Measurements from ENCODE around the gene IGFBP6.
A peak's percentile ranks its signal among the peaks of the same experiment; 100 is the strongest.

IGFBP6 gene

DNA sequence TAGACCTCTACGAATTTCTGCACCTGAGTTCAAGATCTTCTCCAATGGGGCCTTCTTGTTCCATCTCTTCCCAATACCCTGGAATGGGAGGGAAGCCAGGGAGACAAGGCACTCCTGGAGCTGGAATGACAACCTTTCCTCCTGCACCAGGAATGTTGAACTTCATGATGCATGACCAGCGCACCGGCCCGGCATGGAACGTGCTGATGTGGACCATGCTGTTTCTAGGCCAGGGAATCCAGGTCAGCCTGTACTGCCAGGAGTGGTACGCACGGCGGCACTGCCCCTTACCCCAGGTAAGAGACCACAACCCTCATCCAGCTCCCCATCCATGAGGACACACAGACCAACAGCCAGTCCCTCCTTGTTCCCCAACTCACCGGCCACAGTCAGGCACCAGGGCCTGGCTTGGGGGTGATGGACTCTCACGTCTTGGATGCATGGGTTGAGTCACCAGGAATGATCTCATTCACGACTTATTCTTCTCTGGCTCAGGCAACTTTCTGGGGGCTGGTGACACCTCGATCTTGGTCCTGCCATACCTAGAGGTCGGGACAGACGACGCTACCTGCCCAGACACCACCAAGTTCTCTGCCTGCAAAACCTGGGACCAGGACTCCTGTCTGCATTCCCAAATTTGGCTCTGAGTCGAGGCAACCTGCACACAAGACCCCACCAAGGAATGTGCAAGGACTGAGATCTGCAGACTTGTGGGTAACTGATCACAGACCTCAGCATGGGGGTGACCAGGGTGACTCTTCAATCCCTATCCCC lies 26.3 kb downstream of the IGFBP6 start:
- H3K4me3 ChIP-seq (replicated peaks; ENCODE audit: low read depth, low read length) = no peak overlapping the region
- peak; percentile 14 for DNase-seq (ENCODE audit: low read depth)
- TF ChIP-seq, protein P1, sequence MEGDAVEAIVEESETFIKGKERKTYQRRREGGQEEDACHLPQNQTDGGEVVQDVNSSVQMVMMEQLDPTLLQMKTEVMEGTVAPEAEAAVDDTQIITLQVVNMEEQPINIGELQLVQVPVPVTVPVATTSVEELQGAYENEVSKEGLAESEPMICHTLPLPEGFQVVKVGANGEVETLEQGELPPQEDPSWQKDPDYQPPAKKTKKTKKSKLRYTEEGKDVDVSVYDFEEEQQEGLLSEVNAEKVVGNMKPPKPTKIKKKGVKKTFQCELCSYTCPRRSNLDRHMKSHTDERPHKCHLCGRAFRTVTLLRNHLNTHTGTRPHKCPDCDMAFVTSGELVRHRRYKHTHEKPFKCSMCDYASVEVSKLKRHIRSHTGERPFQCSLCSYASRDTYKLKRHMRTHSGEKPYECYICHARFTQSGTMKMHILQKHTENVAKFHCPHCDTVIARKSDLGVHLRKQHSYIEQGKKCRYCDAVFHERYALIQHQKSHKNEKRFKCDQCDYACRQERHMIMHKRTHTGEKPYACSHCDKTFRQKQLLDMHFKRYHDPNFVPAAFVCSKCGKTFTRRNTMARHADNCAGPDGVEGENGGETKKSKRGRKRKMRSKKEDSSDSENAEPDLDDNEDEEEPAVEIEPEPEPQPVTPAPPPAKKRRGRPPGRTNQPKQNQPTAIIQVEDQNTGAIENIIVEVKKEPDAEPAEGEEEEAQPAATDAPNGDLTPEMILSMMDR (IDR thresholded peaks at IDR 0.05; ENCODE audit: low read length, missing control alignments) = no peak

DNA sequence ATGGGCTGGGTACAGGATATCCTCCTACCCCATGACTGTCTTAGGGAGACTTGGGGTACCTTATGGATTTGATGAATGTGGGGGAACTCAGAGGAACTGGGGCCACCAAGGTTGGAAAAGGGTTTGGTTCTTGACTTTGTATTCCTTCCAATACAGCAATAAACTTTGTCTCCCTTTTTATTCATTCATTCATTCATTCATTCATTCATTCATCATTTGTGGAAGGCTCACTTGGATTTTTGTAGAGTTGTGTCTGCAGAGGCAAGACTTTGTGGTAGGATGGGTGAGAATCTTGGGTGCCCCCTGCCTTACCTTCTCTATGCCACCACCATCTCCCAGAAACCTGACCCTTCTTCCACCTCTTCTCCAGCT lies 26.9 kb downstream of the IGFBP6 start:
- no peak for DNase-seq (ENCODE audit: low read depth)
- H3K4me3 ChIP-seq (replicated peaks; ENCODE audit: low read depth, low read length) = no peak overlapping the region
- TF ChIP-seq, protein P1 (IDR thresholded peaks at IDR 0.05; ENCODE audit: low read length, missing control alignments) = no peak

DNA sequence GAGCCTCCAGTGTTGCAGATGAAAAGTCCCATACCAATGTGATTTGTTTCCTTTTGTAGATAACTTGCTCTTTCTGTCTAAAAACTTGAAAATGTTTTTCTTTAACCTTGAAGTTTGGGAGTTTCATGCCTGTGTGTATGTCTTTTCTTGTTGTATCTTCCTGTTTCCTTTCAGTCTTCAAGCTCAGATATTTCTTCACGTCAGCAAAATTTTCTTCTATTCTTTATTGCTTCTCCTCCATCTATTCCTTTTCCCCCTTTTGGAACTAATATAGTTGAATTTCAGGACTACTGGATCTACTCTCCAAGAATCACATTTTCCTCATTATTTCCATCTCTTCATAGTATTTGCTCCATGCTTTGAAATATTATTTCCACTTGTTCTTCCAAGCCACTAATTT lies 29.7 kb downstream of the IGFBP6 start:
- TF ChIP-seq, protein P1 (IDR thresholded peaks at IDR 0.05; ENCODE audit: low read length, missing control alignments) = no peak
- no peak for DNase-seq (ENCODE audit: low read depth)
- H3K4me3 ChIP-seq (replicated peaks; ENCODE audit: low read depth, low read length) = no peak overlapping the region

DNA sequence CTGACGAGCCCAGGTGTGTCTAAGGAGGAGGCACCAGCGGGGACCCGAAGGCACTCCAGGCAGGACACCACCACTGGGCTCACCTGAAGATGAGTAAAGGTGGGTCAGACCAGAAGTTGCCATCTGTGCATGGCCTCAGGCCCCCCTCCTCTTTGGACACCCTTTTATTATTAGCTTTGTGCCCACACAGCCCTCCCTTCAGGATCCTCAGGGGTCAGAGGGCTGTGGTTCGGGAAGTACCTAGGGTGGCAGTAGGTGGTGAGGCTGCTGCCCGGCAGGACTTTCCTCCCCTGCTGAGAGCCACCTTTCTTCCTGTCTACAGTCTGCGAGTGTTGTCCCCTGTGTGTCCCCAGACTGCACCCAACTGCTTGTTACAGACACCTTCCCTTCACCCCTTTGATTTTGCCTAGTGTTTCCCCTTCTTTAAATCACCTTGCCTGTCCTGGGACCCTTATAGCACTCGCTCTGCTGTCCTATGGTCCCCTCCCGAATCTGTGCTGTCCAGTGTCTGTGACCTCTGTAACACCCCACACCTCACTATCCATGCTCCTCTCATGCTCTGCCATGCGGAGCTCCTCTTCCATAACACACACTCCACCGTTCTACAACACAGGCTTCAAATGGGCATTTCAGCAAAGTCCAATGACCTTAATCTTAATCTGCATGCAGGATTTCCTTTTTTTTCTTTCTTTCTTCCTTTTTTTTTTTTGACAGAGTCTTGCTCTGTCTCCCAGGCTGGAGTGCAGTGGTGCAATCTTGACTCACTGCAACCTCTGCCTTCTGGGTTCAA lies 31.5 kb downstream of the IGFBP6 start:
- no peak for DNase-seq (ENCODE audit: low read depth)
- H3K4me3 ChIP-seq (replicated peaks; ENCODE audit: low read depth, low read length) = no peak overlapping the region

DNA sequence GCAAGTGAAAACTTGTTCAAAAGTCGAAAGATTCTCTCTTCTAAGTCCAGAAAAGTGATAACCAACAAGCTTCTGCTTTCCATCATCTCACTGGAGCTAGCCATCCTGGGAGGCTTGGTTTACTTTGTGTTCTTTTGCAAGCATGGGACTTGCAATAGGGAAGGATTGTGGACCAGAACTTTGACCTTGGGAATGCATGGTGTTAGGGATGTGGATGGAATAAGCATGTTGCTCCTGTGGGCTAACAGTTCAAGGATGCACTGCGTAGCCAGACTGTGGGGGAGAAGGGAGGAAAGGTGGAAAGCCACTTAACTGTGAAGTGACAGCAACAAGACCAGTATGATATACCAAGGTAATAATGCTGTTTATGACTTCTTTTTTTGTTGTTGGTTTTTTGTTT lies 34.4 kb downstream of the IGFBP6 start:
- no peak for DNase-seq (ENCODE audit: low read depth)
- TF ChIP-seq, protein P1 (IDR thresholded peaks at IDR 0.05; ENCODE audit: low read length, missing control alignments) = no peak
- no peak overlapping the region for H3K4me3 ChIP-seq (replicated peaks; ENCODE audit: low read depth, low read length)

More for the DNA sequence above, 31.5 kb downstream of the IGFBP6 start:
- TF ChIP-seq, protein P1 (IDR thresholded peaks at IDR 0.05; ENCODE audit: low read length, missing control alignments) = no peak

DNA sequence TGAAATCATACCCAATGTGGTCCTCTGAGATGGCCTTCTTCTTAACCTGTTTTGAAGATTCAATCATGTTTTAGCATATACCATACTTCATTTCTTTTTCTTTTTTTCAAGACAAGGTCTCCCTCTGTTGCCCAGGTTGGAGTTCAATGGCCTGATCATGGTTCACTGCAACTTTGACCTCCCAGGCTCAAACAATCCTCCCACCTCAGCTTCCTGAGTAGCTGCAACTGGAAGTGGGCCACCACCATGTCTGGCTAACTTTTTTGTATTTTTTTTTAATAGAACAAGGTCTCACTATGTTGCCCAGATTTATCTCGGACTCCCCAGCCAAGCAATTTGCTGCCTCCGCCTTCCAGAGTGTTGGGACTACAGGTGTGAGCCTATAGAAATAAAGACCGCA lies 36.3 kb downstream of the IGFBP6 start:
- TF ChIP-seq, protein P1 (IDR thresholded peaks at IDR 0.05; ENCODE audit: low read length, missing control alignments) = no peak
- no peak overlapping the region for H3K4me3 ChIP-seq (replicated peaks; ENCODE audit: low read depth, low read length)
- DNase-seq (ENCODE audit: low read depth) = no peak
